HG03159 (cell line): ENCODE data around the gene DOCK6.
A peak's percentile ranks its signal among the peaks of the same experiment; 100 is the strongest.

Experiments
- ATAC-seq: cut with Tn5 transposase; IDR thresholded peaks from one replicate; pipeline ENCODE4 v1.9.1; 2021; ENCODE audit warnings: mild to moderate bottlenecking, moderate library complexity; ENCODE audit not compliant: unreplicated experiment

The DOCK6 gene, protein sequence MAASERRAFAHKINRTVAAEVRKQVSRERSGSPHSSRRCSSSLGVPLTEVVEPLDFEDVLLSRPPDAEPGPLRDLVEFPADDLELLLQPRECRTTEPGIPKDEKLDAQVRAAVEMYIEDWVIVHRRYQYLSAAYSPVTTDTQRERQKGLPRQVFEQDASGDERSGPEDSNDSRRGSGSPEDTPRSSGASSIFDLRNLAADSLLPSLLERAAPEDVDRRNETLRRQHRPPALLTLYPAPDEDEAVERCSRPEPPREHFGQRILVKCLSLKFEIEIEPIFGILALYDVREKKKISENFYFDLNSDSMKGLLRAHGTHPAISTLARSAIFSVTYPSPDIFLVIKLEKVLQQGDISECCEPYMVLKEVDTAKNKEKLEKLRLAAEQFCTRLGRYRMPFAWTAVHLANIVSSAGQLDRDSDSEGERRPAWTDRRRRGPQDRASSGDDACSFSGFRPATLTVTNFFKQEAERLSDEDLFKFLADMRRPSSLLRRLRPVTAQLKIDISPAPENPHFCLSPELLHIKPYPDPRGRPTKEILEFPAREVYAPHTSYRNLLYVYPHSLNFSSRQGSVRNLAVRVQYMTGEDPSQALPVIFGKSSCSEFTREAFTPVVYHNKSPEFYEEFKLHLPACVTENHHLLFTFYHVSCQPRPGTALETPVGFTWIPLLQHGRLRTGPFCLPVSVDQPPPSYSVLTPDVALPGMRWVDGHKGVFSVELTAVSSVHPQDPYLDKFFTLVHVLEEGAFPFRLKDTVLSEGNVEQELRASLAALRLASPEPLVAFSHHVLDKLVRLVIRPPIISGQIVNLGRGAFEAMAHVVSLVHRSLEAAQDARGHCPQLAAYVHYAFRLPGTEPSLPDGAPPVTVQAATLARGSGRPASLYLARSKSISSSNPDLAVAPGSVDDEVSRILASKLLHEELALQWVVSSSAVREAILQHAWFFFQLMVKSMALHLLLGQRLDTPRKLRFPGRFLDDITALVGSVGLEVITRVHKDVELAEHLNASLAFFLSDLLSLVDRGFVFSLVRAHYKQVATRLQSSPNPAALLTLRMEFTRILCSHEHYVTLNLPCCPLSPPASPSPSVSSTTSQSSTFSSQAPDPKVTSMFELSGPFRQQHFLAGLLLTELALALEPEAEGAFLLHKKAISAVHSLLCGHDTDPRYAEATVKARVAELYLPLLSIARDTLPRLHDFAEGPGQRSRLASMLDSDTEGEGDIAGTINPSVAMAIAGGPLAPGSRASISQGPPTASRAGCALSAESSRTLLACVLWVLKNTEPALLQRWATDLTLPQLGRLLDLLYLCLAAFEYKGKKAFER (N-terminal part only)

DNA sequence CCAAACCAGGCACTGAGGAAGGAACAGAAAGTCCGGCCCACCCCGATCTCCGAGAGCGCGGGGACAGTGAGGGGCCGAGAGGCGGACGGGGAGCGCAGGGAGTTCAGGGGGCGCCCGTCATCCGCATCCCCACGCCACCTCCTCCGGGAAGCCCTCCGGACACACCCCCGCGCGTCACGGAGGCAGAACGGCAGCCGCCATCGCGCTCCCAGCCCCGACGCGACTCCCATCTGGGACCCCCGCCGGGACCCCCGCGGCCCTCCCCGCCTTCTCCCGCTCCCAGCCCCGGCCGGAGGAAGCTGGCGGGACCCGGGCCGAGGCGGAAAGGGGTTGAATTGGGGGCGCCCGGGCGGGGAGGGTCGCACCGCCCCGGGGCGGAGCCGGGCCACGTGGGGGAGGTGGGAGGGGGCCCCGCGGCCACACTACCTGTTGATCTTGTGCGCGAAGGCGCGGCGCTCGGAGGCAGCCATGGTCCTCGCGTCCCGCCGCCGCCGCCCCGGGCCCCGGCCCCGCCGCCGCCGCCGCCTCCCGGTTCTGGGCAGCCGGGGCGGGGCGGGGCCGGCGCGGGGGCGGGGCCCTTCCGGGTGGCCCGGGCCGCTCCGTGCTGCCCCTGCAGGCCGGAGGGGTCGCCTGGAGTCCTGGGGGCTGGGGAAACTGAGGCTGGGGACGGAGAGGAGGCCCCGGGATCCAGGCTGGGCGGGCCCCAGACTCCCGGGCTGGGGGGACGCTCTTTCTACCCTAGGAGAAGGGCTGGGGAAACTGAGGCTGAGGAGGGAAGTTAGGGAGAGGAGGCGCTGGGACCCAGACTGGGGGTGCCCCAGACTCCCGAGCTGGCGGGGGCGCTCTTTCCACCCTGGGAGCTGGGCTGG is at the start of gene DOCK6:
DOCK6 (minus strand) TSS at position 554 of the 869 bp plus-strand sequence; CDS start at position 470, 84 bp downstream.
- ATAC-seq = no peak

DNA sequence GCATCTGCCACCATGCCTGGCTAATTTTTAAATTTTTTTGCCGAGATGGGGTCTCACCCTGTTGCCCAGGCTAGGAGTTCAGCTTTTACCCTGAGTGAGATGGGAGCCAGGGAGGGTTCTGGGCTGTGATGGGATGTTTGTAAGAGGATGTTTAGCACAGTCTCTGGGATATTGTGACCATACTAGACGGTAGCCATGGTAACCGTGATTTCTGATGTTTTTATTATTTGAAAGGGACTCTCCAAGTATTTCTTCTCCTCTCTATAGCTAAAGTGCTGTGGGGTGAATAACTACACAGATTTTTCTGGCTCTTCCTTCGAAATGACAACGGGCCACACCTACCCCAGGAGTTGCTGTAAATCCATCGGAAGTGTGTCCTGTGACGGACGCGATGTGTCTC is 44.0 kb upstream of the DOCK6 start:
- ATAC-seq = no peak

DNA sequence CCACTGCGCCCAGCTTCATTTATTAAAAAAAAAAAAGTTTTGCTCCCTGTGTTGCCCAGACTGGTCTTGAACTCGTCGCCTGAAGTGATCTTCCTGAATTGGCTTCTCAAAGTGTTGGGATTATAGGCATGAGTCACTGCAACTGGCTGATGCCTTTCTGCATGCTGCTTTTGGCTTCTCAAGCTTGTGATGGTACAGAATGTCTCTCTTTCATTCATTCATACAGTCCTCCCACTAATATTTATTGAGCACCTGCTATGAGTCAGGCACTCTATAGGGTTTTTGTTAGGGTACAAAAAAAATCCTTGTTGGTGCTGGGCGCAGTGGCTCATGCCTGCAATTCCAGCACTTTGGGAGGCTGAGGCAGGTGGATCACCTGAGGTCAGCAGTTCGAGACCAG is 42.6 kb upstream of the DOCK6 start:
- ATAC-seq = no peak

DNA sequence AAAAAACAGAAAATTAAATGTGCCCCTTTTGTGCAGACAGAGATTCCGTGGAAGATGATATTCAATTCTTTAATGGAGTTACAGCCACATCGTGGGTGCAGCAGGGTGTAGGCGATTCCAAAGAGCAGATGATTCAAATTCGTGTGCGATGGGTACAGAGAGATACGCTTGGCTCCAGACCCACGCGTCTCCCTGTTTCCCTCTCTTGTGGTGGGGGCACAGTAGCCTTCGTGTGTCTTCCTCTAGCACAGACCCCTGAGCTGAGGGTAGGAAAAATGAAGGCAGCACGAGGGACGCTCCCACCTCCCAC is 38.4 kb upstream of the DOCK6 start:
- ATAC-seq = no peak

DNA sequence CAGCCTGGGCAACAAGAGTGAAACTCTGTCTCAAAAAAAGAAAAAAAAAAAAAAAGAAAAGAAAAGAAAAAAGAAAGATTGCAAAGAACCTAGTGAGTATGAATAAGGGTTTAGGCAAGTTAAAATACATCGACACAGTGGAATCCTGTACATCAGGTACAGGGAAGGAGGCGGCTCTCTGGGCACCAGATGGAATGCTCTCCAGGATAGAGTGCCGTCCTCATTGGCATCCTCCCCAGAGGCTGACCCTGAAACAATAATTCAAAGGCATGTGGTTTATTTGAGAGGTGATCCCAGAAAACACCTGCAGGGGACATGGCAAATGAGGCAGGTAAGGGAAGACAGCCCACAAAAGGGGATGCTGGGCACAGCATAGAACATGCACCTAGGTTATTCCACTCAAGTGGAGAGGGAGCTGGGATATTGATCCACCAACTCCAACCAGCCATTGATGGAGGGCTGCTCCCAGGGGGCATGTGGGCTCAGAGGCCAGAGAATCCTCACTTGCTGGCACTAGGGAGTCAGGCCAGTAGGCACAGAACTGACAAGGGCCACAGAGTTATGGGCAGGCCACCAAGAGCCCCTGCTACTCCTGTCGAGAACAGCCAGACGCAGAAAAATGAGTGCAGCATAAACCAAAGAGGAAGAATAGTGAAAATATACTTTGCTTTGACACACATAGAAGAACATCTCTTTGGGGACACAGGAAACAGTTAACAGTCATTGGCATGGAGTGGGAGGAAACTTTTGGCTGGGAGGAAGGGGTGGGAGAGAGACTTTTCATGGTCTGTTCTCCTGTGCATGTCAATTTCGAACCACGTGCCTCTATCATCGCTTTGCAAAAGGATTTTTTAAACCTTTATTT is 37.9 kb upstream of the DOCK6 start:
- ATAC-seq = no peak

DNA sequence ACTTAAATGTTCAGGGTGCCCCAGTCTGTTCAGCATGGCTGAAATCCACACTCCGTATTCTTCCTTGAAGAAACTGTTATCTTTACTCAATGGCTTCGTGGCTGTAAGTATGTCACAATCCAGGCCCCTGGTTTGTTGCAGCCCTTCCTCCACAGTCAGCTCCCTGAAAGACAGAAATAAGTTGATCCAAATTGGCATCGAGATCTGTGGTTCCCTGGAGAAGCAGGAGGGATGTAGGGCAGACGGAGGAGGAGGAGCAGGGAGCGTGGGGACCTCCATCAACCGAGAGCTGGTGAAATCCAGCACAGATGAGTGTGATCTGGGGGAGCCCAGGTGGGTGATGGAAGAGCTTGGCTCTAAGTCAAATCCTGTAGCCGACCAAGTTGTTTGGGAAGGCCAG is 33.9 kb upstream of the DOCK6 start:
- no peak for ATAC-seq

DNA sequence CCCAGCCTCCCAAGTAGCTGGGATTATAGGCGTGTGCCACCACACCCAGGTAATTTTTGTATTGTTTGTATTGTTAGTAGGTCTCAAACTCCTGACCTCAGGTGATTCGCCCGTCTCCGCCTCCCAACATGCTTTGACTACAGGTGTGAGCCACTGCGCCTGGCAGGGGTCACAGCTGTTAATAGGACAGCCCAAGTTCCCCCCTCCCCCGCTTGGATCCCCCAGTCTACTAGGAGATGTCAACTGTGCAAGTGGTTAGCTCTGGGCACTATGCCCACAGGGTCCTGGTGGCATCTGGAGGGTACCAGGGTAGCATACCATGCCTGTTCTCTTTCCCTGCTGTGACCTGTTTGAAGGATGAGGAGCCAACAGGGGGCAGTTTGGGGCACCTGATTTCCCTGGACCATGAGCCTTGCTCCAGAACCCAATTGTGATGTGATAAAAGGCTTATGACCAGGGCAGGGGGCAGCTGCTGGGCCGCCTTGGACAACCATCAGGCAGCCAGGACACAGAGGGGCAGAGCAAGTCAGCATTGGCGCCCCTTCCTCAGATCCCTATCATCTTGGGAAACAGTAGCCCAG is 33.4 kb upstream of the DOCK6 start, which contains the start of gene TSPAN16:
TSPAN16 (plus strand) TSS at position 496 of the 581 bp plus-strand sequence. CDS start 138 bp downstream, outside the sequence.
- ATAC-seq = no peak

DNA sequence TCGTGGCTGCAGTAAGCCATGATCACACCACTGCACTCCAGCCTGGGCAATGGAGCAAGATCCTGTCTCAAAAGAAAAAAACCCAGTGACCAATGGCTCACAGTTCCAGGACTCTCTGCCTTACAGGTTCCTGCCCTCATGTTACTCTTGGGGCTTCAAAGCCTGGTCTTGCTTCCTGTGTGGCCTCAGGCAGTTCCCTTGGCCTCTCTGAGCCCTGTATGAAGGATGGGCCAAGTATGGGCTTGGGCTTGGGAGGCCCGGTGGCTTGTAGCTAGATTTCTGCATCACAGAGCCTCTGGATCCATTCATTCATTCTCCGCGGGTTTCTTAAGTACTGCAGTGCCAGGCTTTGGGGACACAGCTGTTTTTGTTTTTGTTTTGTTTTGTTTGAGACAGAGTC is 32.9 kb upstream of the DOCK6 start:
- ATAC-seq = no peak

DNA sequence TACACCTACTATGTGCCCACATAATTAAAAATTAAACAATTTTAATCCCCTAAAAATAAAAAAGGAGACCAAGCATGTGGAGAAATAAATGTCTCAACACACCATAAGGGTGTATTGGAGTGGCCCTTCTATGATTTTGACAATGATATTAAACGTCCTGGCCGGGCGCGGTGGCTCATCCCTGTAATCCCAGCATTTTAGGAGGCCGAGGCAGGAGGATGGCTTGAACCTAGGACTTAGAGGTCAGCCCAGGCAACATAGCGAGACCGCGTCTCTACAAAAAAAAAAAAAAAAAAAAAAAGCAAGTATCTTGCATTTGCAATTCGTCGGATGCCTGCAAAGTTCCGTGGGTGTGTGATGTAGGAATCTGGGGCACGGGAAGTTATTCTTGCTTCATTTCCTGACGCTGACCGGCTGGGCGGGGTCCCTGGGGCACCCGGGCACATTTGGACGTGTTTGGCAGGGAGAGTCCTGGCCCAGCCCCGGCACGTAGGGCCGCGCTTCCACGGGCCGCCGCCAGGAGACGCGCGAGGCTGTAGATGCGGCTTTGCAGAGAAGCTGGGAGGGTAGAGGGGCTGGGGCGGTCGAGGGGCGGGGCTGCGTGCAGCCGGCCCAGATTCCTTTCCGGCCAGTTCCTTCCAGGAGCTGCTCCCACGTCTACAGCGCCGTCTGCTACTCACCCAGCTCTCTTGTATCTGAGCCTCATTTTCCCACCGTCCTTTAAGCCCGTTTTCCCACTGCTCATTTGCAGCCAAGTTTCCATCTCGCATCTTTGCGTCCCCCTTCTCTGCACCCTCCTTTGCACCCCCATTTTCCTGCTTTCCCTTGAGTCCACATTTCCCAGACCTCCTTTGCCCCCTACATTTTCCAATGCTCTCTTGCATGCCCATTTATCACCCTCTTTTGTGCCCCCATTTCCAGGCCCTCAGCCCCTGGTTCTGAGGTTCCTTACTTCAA is 31.4 kb upstream of the DOCK6 start:
- peak; percentile 60 for ATAC-seq

DNA sequence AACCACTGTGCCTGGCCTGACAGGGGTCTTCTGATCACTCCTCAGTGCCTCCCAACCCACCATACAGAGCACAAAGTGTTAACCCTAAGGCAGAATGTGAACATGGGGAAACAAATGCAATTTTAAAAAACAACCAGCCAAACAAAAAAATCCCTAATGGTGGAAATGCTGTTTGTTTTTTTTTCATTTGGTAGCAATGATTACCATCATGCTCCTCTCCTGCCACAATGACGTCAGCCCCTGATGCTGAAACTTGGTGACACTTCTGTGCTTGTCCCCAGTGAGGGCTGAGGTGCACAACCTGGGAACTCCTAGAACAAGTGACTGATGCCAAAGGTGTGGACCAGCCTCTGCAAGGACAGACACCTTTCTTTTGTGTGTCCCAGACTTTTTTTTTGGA is 29.7 kb upstream of the DOCK6 start:
- no peak for ATAC-seq

DNA sequence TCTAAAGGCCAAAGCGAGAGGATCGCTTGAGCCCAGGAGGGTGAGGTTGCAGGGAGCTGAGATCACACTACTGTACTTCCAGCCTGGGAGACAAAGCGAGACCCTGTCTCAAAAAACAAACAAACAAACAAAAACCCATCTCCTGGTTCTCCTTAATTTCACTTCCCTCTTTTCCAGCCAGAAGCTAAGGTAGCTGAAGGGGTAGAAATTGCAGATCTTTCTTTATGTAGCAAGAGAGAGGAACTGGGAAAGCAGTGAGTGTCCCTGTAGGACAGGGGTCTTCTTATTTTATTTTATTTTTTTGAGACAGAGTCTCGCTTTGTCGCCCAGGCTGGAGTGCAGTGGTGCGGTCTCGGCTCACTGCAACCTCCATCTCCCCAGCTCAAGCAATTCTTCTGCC is 29.1 kb upstream of the DOCK6 start:
- ATAC-seq = no peak

DNA sequence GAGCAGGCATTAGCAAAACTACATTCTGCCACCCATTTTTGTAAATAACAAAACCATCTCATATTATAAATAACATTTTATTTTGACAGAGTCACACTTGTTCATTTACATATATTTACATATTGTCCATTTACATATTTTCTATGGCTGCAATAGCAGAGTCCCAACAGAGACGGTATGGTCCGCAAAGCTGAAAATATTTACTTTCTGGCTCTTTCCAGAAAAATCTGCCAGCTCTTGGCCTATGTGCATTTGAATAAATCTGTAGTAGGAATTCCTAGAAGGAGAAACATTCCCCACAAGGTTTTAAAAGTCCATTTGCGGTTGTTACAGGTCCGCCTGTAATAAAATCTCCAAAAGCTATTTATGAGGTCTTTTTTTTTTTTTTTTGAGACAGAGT is 27.9 kb upstream of the DOCK6 start:
- no peak for ATAC-seq

DNA sequence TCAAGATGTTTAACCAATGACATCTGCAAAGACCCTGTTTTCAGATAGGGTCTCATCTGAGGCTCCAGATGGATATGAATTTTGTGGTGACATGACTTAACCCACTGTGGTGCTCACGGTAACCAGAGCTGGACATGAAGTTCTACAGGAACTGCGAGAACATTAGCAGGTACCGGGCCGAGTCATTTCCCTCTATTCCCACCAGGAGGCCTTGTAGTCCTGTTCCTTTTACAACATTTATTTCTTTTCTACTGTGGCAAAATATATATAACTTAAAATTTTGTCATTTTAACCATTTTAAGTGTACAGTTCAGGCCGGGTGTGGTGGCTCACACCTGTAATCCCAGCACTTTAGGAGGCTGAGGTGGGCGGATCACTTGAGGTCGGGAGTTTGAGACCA is 26.0 kb upstream of the DOCK6 start:
- ATAC-seq = no peak

DNA sequence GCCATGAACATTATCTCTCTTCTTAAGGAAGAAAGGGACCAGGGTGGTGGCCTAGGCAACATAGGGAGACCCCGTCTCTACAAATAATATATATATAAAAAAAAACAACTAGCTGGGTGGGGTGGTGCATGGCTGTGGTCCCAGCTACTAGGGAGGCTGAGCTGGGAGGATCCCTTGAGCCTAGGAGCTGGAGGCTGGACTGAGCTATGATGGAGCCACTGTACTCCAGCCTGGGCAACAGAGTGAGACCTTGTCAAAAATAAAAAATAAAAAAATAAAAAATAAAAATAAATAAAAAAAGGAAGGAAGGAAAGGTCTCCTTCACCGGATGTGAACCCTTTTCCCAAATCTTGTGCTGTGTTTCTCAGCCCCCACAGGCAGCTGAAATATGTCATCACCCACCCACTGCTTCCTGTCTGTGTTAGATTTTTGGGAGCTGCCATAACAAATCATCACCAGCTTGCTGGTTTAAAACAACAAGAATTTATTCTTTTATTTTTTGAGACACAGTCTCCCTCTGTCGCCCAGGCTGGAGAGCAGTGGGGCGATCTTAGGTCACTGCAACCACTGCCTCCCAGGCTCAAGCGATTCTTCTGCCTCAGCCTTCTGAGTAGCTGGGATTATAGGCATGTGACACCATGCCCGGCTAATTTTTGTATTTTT is 24.1 kb upstream of the DOCK6 start:
- no peak for ATAC-seq

DNA sequence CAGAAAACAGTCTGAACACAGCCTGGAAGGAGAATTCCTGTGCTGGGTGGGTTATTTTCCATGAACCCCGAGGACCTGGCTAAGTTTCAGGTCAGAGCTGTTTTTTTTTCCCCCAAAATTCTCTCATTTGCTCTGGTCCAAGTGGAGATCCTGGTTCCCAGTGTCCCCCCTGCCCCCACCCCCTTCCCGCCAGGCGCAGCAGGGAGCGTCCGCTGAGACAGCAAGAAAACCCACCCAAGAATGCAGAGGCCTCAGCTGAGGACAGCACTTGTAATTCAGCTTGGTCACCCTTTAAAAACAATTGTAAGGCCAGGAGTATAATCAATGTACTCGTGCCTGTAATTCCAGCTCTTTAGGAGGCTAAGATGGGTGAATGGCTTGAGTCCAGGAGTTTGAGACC is 22.2 kb upstream of the DOCK6 start:
- ATAC-seq = no peak

DNA sequence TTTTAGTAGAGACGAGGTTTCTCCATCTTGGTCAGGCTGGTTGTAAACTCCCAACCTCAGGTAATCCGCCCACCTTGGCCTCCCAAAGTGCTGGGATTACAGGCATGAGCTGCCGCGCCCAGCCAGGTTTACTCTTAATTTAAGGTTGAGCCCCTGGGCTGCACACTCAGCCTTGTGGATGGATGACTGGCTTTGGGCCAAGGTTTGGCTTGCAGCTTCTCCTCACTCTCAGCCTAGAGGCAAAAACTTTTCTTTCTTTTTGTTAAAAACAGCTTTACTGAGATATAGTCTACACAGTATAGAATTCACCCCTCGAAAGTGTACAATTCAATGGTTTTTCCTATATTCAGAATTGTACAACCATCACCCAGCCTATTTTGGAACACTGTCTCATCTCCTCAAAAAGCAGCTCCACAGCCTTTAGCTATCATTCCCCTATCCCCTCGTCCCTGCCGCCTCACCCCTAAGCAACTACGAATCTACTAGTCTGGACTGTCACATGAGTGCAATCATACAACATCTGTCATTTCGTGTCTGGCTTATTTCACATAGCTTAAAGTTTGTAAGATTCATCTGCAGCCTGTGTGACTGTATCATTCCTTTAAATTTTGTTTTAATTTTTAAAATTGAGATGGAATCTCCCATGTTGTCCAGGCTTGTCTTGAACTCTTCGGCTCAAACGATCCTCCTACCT is 19.2 kb upstream of the DOCK6 start:
- no peak for ATAC-seq
